ENCODE results near the gene KAT2A. TPM values are rescaled to one million over a fixed set of nuclear protein-coding genes. Genes with fewer than 3 reads are reported as not detected.

Gene KAT2A
- total RNA-seq, 4 donors from 2014 or later: 9.3 to 34.1 (median 27.0) TPM

DNA sequence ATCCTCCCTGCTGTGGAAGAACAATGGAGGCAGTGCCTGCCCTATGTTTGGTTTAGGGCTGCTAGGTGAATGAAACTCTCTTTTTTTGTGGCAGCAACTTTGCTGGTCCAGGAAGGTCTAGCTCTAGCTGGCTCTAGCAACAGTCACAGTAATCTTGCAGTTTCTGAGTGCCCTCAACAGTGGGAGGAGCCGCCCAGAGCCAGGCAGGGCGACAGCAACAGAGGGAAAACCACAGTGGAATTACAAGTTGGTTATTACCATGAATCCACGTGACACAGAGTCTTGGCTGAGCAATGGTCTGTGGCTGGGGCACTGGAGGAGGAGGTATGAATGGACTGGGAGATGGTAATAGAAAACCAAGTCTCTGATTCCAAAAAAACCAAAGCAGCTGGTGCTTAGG is 11.8 kb upstream of the KAT2A start:
- Histone ChIP-seq H3K27ac (peak overlapping the region; percentile 21 to 86 (median 70)), H3K27me3 (no peaks in the 10 kb centered on the region), H3K4me3 (no peak overlapping the region), H3K4me1 (peaks cover 36 to 89% (median 53%) of the 10 kb centered on the region in 3 donors), H3K36me3 (peaks cover 24 to 55% (median 25%) of the 10 kb centered on the region in 3 donors), H3K9me3 (no peaks in the 10 kb centered on the region)
- no peak for DNase-seq
- intact Hi-C loops (cut with DNase I): no loop called here
- TF ChIP-seq POLR2A (IDR thresholded peaks at IDR 0.05) (no peak), CTCF (IDR thresholded peaks at IDR 0.05) (no peak)
- 30 to 40% methylated on average over 1 of the region's 3 CpGs for WGBS, 2 donors

DNA sequence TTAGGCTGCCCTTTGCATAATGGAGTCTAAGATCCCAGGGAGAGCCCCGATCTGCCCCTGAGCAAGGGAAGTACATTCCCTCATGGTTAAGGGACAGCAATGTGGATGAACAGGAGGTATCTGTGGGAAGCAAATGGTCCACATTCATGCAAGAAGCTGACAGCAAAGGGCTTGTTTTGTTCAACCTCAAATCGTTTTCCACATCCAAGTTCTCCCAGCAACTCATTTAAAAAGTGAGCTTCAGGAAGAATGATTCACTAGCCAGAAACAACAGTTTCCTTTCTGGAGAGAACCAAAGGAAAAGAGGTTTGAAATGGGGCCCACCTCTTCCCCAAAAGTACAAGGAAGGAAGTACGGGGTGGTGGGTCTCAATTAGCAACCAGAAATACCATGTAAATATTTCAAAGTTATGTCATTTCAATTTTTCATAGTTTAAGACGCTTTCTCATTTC is 10.8 kb upstream of the KAT2A start:
- H3K4me3 ChIP-seq: no peak overlapping the region
- peaks cover 28 to 58% (median 30%) of the 10 kb centered on the region in 3 donors for H3K36me3 ChIP-seq
- no peaks in the 10 kb centered on the region for H3K27me3 ChIP-seq
- WGBS, 2 donors: 52 to 54% methylated on average over 4 of the region's 4 CpGs
- H3K27ac ChIP-seq: peak overlapping the region in 3 of 4 donors; percentile 70 to 82 (median 70)
- intact Hi-C loops (cut with DNase I): no loop called here
- TF ChIP-seq CTCF (IDR thresholded peaks at IDR 0.05) (no peak), POLR2A (IDR thresholded peaks at IDR 0.05) (no peak)
- no peaks in the 10 kb centered on the region for H3K9me3 ChIP-seq
- no peak for DNase-seq
- peaks cover 36 to 84% (median 53%) of the 10 kb centered on the region in 3 donors for H3K4me1 ChIP-seq

DNA sequence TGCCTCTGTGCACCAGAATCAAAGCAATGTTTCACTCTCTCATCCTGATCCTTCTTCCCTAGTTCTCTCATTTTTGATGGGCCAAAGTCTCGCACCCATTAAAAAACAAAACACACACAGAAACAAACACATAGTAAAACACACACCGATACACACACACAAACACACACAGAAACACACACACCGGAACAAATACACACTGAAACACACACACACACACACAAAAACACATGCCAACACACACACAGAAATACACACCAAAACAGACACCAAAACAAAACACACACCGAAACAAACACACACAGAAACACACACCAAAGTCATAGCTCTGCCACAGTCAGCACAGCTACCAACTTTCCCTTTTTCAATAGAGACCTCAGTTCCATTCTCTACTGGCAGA is 10.1 kb upstream of the KAT2A start:
- intact Hi-C loops (cut with DNase I): no loop called here
- no peak for DNase-seq
- peak overlapping the region in 3 of 4 donors; percentile 51 to 82 (median 70) for H3K27ac ChIP-seq
- no peaks in the 10 kb centered on the region for H3K9me3 ChIP-seq
- H3K27me3 ChIP-seq: no peaks in the 10 kb centered on the region
- no peak overlapping the region for H3K4me3 ChIP-seq
- 90 to 96% methylated on average over 4 of the region's 4 CpGs for WGBS, 2 donors
- TF ChIP-seq POLR2A (IDR thresholded peaks at IDR 0.05): no peak
- TF ChIP-seq CTCF (IDR thresholded peaks at IDR 0.05): no peak
- H3K4me1 ChIP-seq: peaks cover 29 to 76% (median 48%) of the 10 kb centered on the region in 3 donors
- peaks cover 30 to 58% (median 35%) of the 10 kb centered on the region in 3 donors for H3K36me3 ChIP-seq

DNA sequence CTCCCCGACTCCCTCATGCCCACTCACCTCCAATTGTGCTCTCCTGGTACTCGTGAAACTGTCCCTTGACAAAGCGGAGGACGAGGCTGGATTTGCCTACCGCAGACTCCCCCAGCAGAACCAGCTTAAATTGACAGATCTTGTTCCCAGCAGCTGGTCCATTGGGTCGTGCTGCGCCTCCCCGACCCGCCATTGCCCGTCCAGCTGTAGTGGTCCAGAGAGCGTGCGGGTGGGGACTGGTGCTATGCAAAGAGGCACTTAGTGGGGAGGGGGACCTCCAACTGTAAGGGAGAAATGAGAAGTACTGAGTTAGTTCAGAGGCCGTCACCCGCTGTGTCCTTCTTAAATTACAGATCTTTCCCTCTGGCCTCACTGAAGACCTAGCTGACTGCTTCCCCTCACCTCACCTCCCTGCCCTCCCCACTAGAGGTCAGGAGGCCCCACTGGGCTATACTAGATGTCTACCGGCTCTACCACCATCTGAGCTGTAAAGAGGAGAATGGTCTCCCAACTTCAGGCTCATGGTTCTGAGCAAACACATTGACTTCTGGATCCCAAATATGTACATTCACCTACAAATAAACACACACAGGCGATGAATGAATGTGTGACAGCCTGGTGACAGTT is 9.3 kb upstream of the KAT2A start:
- Histone ChIP-seq H3K4me3 (no peak overlapping the region), H3K9me3 (no peaks in the 10 kb centered on the region), H3K27me3 (no peaks in the 10 kb centered on the region), H3K36me3 (peaks cover 30 to 63% (median 38%) of the 10 kb centered on the region in 3 donors), H3K27ac (peak overlapping the region; percentile 35 to 82 (median 60)), H3K4me1 (peaks cover 25 to 68% (median 40%) of the 10 kb centered on the region in 3 donors)
- 83 to 86% methylated on average over 6 to 9 of the region's 16 CpGs for WGBS, 2 donors
- intact Hi-C loops (cut with DNase I): no loop called here
- TF ChIP-seq CTCF (IDR thresholded peaks at IDR 0.05) (no peak), POLR2A (IDR thresholded peaks at IDR 0.05) (no peak)
- DNase-seq: no peak

GRCh38 chr17:42129109-42129837 is 8.1 kb upstream of the KAT2A start:
- TF ChIP-seq CTCF (IDR thresholded peaks at IDR 0.05) (no peak), POLR2A (IDR thresholded peaks at IDR 0.05) (no peak)
- Histone ChIP-seq H3K36me3 (peaks cover 30 to 68% (median 42%) of the 10 kb centered on the region in 3 donors), H3K27me3 (no peaks in the 10 kb centered on the region), H3K9me3 (no peaks in the 10 kb centered on the region), H3K4me3 (no peak overlapping the region), H3K27ac (peak overlapping the region; percentile 35 to 82 (median 60)), H3K4me1 (peaks cover 25 to 56% (median 32%) of the 10 kb centered on the region in 3 donors)
- 100% methylated on average over 1 of the region's 8 CpGs; no CpG with 5 or more reads in 1 of the 2 donors for WGBS, 2 donors
- no peak for DNase-seq
- intact Hi-C loops (cut with DNase I): no loop called here

All from esophagus squamous epithelium (tissue), 5 donors.